CD4-positive, alpha-beta T cell treated with Interleukin-6 for 4 hours (primary cell): ENCODE measurements around the gene ATXN3L.
"Not testable (repeated sequence)": the region's sequence is repeated elsewhere in the genome, so short reads cannot be mapped to it uniquely, and the experiment has no call there.

Experiments used
- DNase-seq: peaks from one replicate; pipeline ENCODE4 v3.0.0-alpha.2; 2020; ENCODE audit warnings: mixed read lengths

The ATXN3L gene

GRCh38 chrX:13304052-13304451 is 15.8 kb downstream of the ATXN3L start:
- DNase-seq: no peak

- not testable (repeated sequence) for DNase-seq
Measured at GRCh38 chrX:13303248-13303647, 16.6 kb downstream of the ATXN3L start.

GRCh38 chrX:13298836-13299235 is 21.0 kb downstream of the ATXN3L start:
- no peak for DNase-seq

- no peak for DNase-seq
Measured at GRCh38 chrX:13295841-13296240, 24.0 kb downstream of the ATXN3L start.

- no peak for DNase-seq
Measured at GRCh38 chrX:13293700-13294099, 26.2 kb downstream of the ATXN3L start.

GRCh38 chrX:13290891-13291614 is 28.8 kb downstream of the ATXN3L start:
- DNase-seq: no peak

GRCh38 chrX:13288671-13289070 is 31.2 kb downstream of the ATXN3L start:
- DNase-seq: no peak

GRCh38 chrX:13287816-13288215 is 32.0 kb downstream of the ATXN3L start:
- DNase-seq: no peak

- no peak for DNase-seq
Measured at GRCh38 chrX:13285693-13286092, 34.2 kb downstream of the ATXN3L start.

GRCh38 chrX:13285229-13285628 is 34.6 kb downstream of the ATXN3L start:
- no peak for DNase-seq

- no peak for DNase-seq
Measured at GRCh38 chrX:13284570-13284969, 35.3 kb downstream of the ATXN3L start.

- DNase-seq: no peak
Measured at GRCh38 chrX:13283950-13284546, 35.8 kb downstream of the ATXN3L start.

- no peak for DNase-seq
Measured at GRCh38 chrX:13283512-13283911, 36.3 kb downstream of the ATXN3L start.

GRCh38 chrX:13281289-13281688 is 38.6 kb downstream of the ATXN3L start:
- no peak for DNase-seq

GRCh38 chrX:13279279-13280018 is 40.4 kb downstream of the ATXN3L start:
- DNase-seq: no peak

GRCh38 chrX:13277539-13277938 is 42.3 kb downstream of the ATXN3L start:
- no peak for DNase-seq

GRCh38 chrX:13276991-13277390 is 42.9 kb downstream of the ATXN3L start:
- DNase-seq: no peak

GRCh38 chrX:13275031-13275430 is 44.8 kb downstream of the ATXN3L start:
- no peak for DNase-seq

GRCh38 chrX:13272426-13272825 is 47.4 kb downstream of the ATXN3L start:
- no peak for DNase-seq

GRCh38 chrX:13271511-13271910 is 48.3 kb downstream of the ATXN3L start:
- DNase-seq: no peak

GRCh38 chrX:13270360-13270759 is 49.5 kb downstream of the ATXN3L start:
- DNase-seq: no peak

GRCh38 chrX:13268874-13269273 is 51.0 kb downstream of the ATXN3L start:
- no peak for DNase-seq
